Measurements from ENCODE around the gene DCST2. TPM values are rescaled to one million over a fixed set of nuclear protein-coding genes. Genes with fewer than 3 reads are reported as not detected.

DCST2 gene
- total and polyA plus RNA-seq, 9 of the 15 experiments (the other 6 are each of a cell fraction or from before 2014, with no cell fraction given): 0.09 to 0.49 (median 0.11) TPM; not detected in 3

DNA sequence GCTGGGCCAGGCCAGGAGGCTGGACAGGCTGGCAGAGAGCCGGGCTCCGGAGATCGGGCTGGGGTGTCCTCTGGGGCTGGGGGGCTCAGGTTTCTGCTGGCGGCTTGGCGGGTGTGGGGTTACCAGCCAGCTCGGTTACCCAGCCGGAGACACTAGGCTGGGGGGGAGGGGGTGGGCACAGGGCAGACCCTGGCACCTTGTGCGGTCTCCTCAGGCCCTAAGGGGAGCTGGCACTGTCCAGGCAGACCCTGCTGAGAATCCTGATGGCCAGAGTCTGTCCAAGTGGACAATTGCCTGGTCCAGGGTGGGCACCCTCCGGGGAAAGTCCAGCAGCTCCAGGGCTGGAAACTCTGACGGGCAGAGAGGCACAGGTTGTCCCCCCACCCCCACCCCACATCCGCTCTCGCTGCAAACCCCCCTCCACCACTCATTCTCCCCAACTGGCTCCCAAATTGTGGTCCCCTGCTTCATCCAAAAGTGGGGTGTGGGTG is 24.3 kb downstream of the DCST2 start:
- Histone ChIP-seq H3K36me3 (ENCODE audit: control insufficient read depth, insufficient read depth, low read length) (peaks cover 73% of the 10 kb centered on the region; the same call in 2 of the 3 replicates), H3K4me3 (no peak overlapping the region), H3K9ac (ENCODE audit: insufficient read depth in 1 of 2, low read depth in 2 of 2, low read length in 2 of 2) (peak overlapping the region in 1 of 2 experiments; percentile 83; a peak in 3 of 4 replicates), H3K4me1 (replicated peaks in 1 of 2; ENCODE audit: control insufficient read depth in 2 of 2, insufficient read depth in 2 of 2, low read length in 2 of 2) (peaks cover 87 to 91% of the 10 kb centered on the region in 2 experiments), H3K9me1 (ENCODE audit: control insufficient read depth, insufficient read depth, low read length) (no peaks in the 10 kb centered on the region), H2AFZ (ENCODE audit: low read depth, low read length) (no peak overlapping the region), H4K20me1 (replicated peaks; ENCODE audit: control insufficient read depth, insufficient read depth, low read length) (peaks cover 3% of the 10 kb centered on the region), H3K27me3 (ENCODE audit: control insufficient read depth in 2 of 2, insufficient read depth in 2 of 2, low read length in 2 of 2) (no peaks in the 10 kb centered on the region), H3K4me2 (ENCODE audit: insufficient read depth, low read length) (no peak overlapping the region), H3K9me3 (replicated peaks; ENCODE audit: control insufficient read depth, insufficient read depth, low read depth, low read length) (no peaks in the 10 kb centered on the region), H3K27ac (ENCODE audit: extremely low read depth, low read depth, low read length) (peak overlapping the region; percentile 57; the same call in 1 of the 3 replicates), H3K79me2 (ENCODE audit: control insufficient read depth, insufficient read depth, low read length) (peaks cover 91% of the 10 kb centered on the region)
- FAIRE-seq: no peak
- ChIA-PET POLR2A (interaction anchor here (0.6 to 1.7 kb wide), 3 partner anchors 8 to 37 kb away, joined by 3 to 12 read pairs (median 5); no protein-coding TSS in a partner anchor), CTCF (ENCODE audit: low intra/inter-chr PET ratio) (no interaction called here)
- intact Hi-C loops (cut with micrococcal nuclease) (no loop called here), in situ Hi-C loops (cut with MboI) (no loop called here)
- WGBS (ENCODE audit: insufficient coverage, low coverage, missing lambda C conversion rate): 83% methylated on average over 7 of the region's 12 CpGs
- ATAC-seq: no peak
- DNase-seq (ENCODE audit: extremely low read depth in 1 of 4, low spot score in 3 of 4): no peak
- TF ChIP-seq TBL1XR1 (IDR thresholded peaks at IDR 0.05; ENCODE audit: low read length in 2 of 2) (no peak), HEY1 (CRISPR knock-in tag; IDR thresholded peaks at IDR 0.05; ENCODE audit: borderline replicate concordance) (no peak), ZNF707 (CRISPR knock-in tag; conservative IDR thresholded peaks at IDR 0.05) (no peak), PCBP2 (IDR thresholded peaks at IDR 0.05; ENCODE audit: low read depth, low read length, poor library complexity, severe bottlenecking) (no peak), BRD9 (IDR thresholded peaks at IDR 0.05; ENCODE audit: low read depth, partially characterized antibody) (no peak), ZNF174 (CRISPR knock-in tag; IDR thresholded peaks at IDR 0.05) (no peak), CTCF (IDR thresholded peaks at IDR 0.05 in 2 of 3, conservative IDR thresholded peaks at IDR 0.05 in 1 of 3; ENCODE audit: insufficient read depth in 2 of 3, low read depth in 1 of 3, low read length in 3 of 3) (no peak), POLR2G (IDR thresholded peaks at IDR 0.05; ENCODE audit: low read depth, low read length) (peak; percentile 45; the same call in 1 of the 2 replicates), ZFP1 (CRISPR knock-in tag; IDR thresholded peaks at IDR 0.05) (no peak), NR3C1 (CRISPR knock-in tag; IDR thresholded peaks at IDR 0.05) (no peak), RBFOX2 (IDR thresholded peaks at IDR 0.05; ENCODE audit: low read depth, low read length) (peak; percentile 50), HDAC1 (IDR thresholded peaks at IDR 0.05) (no peak), TEAD2 (tag; IDR thresholded peaks at IDR 0.05) (no peak), HDAC8 (tag; IDR thresholded peaks at IDR 0.05) (no peak), PTBP1 (IDR thresholded peaks at IDR 0.05; ENCODE audit: low read depth, low read length) (no peak), ZNF263 (CRISPR knock-in tag; IDR thresholded peaks at IDR 0.05; ENCODE audit: borderline replicate concordance) (no peak)
- TF ChIP-seq, protein P1, sequence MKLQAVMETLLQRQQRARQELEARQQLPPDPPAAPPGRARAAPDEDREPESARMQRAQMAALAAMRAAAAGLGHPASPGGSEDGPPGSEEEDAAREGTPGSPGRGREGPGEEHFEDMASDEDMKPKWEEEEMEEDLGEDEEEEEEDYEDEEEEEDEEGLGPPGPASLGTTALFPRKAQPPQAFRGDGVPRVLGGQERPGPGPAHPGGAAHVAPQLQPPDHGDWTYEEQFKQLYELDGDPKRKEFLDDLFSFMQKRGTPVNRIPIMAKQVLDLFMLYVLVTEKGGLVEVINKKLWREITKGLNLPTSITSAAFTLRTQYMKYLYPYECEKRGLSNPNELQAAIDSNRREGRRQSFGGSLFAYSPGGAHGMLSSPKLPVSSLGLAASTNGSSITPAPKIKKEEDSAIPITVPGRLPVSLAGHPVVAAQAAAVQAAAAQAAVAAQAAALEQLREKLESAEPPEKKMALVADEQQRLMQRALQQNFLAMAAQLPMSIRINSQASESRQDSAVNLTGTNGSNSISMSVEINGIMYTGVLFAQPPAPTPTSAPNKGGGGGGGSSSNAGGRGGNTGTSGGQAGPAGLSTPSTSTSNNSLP (IDR thresholded peaks at IDR 0.05; ENCODE audit: borderline replicate concordance, low read depth, low read length): no peak
- BruUV-seq (replicated peaks): no TSS peak

Data from K562 (cell line).